Stimulated activated CD4-positive, alpha-beta T cell treated with anti-CD3 and anti-CD28 coated beads, Interleukin-15, amount 100 ng/mL, for 24 hours (primary cell): ENCODE data around the gene NSD2.

Source experiments
- DNase-seq: peaks from one replicate; pipeline ENCODE4 v3.0.0-alpha.2; 2020

NSD2 gene

DNA sequence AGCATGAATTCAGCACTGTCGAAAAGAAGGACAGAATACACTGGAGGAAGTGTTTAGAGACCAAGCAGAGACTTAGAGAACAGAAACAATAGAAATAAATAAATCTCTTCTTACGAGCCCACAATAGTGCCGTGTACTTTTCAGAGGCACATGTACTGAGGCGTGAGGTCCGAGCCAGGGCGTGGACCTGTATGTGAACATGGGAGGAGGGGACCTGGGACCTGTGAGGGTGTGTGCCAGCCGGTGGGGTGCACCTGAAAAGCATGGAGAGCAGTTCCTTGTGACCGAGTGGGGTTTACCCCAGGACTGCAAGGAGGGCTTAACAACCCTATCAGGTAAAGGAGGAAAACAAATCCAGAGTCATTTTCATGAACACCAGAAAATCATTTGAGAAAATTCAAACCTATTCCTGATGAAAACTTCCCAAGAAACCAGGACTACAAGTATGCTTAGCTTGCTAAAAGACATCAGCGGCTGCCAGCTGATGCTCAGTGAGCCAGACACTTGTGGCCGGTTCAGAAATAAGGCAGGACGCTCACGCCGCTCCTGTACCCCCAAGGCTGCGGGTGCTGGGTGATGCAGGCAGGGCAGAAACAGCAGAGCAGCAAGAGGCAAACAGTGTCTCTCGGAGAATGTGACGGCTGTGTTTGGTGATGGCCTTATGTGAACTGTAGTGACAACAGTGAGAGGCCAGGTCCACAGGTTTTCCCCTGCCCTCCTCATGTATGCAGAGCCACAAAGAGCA, 100.4 kb downstream of the NSD2 start:
- no peak for DNase-seq

- DNase-seq = no peak
These were observed 101.2 kb downstream of the NSD2 start for GRCh38 chr4:1972414-1972813.

DNA sequence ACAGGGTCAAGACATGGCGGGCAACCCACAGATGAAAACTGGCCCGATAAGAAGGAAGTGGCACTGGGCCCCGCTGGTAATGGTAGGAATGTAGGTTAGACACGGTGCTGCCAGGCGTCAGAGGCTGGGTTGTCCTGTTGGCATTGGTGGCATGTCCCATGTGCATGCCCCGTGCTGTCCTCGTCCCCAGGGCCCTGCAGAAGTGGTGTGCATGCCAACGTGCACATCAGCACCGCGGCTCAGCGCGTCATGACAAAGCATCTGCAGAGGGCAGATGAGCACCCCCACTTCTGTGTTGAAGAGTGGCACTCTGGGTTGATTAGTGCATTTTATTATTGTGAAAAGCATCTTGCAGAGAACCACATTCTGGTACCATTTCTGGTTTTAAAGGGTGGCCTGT, 102.0 kb downstream of the NSD2 start:
- DNase-seq = no peak

DNA sequence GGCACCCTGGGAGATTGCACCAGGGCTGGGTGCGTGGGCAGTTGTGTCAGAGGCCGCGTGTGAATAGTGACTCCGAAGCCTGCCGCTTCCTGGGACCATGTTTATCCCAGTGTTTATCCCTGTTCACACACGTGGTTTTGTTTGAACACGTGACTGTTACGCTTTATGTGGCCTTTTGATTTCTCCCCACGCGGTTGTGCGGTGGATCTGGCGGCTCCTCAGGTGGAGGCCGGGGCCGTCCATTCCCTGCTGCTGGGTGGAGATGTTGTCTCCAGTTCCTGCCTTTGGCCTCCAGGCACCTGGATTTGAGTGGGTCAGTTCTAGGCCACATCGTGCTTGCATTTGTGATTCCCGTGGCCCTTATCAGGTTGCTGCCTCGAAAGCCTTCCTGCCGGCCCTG, 102.5 kb downstream of the NSD2 start:
- DNase-seq = no peak

DNA sequence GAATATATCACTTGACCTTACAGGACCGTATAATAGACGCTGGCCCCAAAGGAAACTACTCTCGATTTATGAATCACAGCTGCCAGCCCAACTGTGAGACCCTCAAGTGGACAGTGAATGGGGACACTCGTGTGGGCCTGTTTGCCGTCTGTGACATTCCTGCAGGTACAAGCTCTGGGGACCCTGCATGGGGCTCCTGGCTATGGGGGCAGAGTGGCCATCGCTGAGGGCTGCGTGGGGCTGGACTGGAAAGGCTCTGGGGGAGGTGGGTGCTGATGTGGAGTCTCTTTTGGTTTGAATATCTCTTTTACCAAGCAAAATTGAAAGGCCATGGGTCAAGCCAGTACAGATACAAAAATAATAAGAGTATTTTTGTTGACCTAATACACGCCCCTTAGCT, 103.6 kb downstream of the NSD2 start:
- DNase-seq = no peak

- no peak for DNase-seq
These were observed 104.2 kb downstream of the NSD2 start for GRCh38 chr4:1975391-1975801.

- DNase-seq = no peak
These were observed 104.7 kb downstream of the NSD2 start for GRCh38 chr4:1975880-1976279.

DNA sequence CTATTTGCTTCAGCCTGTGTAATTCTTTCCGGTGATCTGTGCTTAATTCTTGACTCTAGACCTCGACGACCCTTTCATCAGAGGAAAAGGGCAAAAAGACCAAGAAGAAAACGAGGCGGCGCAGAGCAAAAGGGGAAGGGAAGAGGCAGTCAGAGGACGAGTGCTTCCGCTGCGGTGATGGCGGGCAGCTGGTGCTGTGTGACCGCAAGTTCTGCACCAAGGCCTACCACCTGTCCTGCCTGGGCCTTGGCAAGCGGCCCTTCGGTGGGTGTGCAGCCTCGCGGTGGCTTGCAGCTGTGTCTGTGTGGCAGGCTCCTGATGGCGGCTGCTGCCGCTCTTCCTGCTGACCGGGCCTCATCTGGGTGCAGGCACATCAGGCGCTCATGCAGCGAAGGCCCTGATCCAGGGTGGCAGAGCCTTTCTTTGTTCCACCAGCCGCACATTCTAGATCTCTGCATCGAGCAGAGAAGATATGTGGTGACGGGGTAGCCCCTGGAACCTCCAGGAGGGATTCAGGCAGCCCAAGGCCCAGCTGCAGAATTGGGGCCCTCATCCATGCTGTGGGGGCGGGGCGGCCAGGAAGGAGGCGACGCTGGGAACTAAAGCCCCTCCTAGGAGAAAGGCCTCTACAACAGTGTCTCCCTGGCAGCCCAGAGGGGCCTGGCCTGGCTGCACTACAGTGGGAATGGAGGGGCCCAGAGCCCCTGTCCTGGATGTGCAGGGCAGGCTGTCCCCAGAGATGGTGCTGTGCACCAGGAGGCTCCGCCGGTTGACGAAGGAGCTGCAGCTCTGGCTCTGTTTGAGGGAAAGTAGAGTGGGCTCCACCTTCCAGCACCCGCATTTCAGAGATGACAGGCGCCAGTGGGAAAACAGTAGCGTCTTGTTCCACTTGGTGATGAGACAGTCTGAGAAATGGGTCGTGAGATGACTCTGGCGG, 105.5 kb downstream of the NSD2 start:
- no peak for DNase-seq

GRCh38 chr4:1978226-1978625, 107.0 kb downstream of the NSD2 start:
- DNase-seq = no peak

- no peak for DNase-seq
These were observed 107.7 kb downstream of the NSD2 start for GRCh38 chr4:1978741-1979476.

GRCh38 chr4:1979477-1980196, 108.4 kb downstream of the NSD2 start:
- DNase-seq = no peak

DNA sequence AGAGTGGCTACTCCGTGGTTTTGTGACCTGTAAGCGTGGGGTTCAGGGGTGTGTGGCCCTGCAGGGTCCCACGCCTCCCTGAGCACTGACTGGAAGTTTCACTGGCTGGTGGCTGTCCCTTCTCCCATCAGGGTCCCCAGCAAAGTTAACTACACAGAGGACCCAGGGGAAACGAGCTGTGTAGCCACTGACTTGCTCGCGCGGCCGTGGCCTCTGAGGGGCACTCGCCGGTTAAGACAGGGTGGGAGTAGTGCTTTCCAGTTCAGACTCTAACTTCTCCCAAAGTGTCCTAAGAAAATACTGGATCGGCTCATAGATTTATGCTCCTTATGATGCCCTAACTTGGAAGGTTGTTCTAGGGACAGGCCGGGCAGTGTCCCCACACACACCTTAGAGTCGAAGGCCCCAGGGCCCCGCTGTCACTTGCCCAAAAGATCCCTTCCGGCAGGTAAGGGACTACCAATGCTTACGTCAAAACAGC, 109.4 kb downstream of the NSD2 start:
- DNase-seq = no peak

- peak; percentile 38 for DNase-seq
These were observed 110.3 kb downstream of the NSD2 start for GRCh38 chr4:1981251-1982058.

- no peak for DNase-seq
These were observed 111.2 kb downstream of the NSD2 start for GRCh38 chr4:1982124-1983052.

DNA sequence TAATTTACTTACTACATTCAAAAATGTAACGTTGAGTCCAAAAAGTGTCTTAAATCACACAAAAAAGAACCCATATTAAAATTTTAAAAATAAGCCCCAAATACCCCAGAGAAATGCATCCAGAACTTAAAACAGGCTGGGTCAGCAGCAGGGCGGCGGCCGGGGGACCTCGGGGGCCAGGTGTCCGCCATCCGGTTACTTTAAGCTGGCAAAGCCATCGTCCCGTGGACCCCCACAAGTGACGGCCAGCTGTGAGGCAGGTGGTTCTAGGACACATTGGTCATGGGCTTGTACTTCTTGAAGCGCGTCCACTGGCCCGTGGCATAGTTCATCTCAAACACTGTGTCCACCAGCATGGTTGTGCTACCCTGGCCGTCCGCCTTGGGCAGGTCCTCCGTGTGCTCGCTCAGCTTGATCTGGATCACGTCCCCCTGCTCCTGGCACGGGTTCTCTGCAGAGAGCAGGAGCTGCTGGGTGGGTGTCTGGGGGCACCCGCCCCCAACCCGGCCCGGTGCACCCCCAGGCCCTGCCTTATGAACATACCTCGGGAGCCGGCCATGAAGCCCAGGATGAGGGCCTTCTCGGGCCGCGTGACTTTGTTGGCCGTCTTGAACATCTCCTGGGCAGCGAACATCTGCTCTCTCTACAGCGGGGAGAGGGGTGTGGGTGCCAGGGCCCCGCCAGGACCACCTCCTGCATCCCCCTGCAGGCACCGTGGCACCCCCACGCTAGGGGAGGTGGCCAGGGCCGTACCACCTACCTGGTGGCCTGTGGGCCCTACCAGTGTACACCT, 112.1 kb downstream of the NSD2 start:
- DNase-seq = no peak

- DNase-seq = no peak
These were observed 112.7 kb downstream of the NSD2 start for GRCh38 chr4:1983846-1984405.

- DNase-seq = no peak
These were observed 113.4 kb downstream of the NSD2 start for GRCh38 chr4:1984406-1985191.

DNA sequence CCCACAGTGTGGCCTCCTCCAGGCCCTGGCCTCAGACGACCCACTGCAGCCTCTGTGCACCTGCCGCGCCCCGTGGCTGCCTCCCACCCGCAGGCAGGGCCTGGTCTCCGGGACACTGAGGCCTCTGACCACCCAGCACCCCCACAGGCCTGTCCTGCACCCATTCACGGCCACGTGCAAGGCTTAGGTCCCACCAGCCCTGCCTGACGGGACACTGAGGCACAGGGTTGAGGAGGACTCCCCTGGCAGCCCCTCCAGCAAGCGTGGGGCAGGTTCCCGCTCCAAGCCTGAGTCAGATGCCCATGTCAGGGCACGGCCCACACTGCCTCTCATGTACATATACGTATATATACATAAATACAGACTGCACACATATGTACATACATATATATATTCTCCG, 114.1 kb downstream of the NSD2 start:
- no peak for DNase-seq
